ENCODE results near the gene KCNK18. TPM values are rescaled to one million over a fixed set of nuclear protein-coding genes. Genes with fewer than 3 reads are reported as not detected.

The KCNK18 gene
- total and polyA plus RNA-seq, 2 experiments from 2014 or later = not detected

DNA sequence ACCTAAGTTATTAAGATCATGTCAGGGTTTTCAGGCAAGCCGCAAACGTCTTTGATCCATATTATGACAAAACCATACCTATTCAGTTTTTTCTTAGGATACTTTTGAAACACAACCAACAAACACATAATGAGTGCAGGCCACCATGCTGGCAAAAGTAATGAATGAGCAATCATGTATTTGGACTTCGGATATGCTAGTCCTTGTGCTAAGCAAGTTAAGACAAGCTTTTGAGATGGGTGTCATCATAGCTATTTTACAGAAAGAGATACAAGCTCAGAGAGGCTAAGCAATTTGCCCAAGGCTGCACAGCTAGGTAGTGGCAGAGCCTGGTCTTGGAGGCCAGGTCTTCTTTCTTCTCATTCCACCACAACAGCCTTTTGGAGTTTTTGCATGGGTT lies 12.5 kb upstream of the KCNK18 start:
- Histone ChIP-seq H3K4me2 (no peak overlapping the region), H4K20me1 (replicated peaks; ENCODE audit: insufficient read depth) (no peaks in the 10 kb centered on the region), H3K27me3 (ENCODE audit: insufficient read depth) (no peaks in the 10 kb centered on the region), H3K9me2 (ENCODE audit: insufficient read depth) (no peaks in the 10 kb centered on the region), H2AFZ (no peak overlapping the region), H3K27ac (ENCODE audit: low read depth) (no peak overlapping the region), H3K4me3 (no peak overlapping the region), H3K79me2 (replicated peaks; ENCODE audit: insufficient read depth) (no peaks in the 10 kb centered on the region), H3K4me1 (ENCODE audit: insufficient read depth) (no peaks in the 10 kb centered on the region), H3K36me3 (ENCODE audit: insufficient read depth) (no peaks in the 10 kb centered on the region), H3F3A (replicated peaks; ENCODE audit: low read depth) (no peaks in the 10 kb centered on the region)
- peaks cover 9% of the 10 kb centered on the region; the same call in 2 of the 3 replicates for H3K36me3 Mint-ChIP-seq (ENCODE audit: low read depth)
- peaks cover 3% of the 10 kb centered on the region; the same call in 1 of the 3 replicates for H3K4me1 Mint-ChIP-seq
- no peak overlapping the region for H3K27ac Mint-ChIP-seq
- DNase-seq (ENCODE audit: low spot score) = no peak
- H3K4me3 Mint-ChIP-seq = no peak overlapping the region
- no peak for ATAC-seq
- no peak for TF ChIP-seq CREB1 (CRISPR knock-in tag; IDR thresholded peaks at IDR 0.05; ENCODE audit: low read depth)
- TF ChIP-seq, protein P1, sequence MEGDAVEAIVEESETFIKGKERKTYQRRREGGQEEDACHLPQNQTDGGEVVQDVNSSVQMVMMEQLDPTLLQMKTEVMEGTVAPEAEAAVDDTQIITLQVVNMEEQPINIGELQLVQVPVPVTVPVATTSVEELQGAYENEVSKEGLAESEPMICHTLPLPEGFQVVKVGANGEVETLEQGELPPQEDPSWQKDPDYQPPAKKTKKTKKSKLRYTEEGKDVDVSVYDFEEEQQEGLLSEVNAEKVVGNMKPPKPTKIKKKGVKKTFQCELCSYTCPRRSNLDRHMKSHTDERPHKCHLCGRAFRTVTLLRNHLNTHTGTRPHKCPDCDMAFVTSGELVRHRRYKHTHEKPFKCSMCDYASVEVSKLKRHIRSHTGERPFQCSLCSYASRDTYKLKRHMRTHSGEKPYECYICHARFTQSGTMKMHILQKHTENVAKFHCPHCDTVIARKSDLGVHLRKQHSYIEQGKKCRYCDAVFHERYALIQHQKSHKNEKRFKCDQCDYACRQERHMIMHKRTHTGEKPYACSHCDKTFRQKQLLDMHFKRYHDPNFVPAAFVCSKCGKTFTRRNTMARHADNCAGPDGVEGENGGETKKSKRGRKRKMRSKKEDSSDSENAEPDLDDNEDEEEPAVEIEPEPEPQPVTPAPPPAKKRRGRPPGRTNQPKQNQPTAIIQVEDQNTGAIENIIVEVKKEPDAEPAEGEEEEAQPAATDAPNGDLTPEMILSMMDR (conservative IDR thresholded peaks at IDR 0.05; ENCODE audit: low read depth in 2 of 2) = no peak
- TF ChIP-seq ZNF114 (CRISPR knock-in tag; IDR thresholded peaks at IDR 0.05) = no peak
- TF ChIP-seq STAT1 (IDR thresholded peaks at IDR 0.05; ENCODE audit: unreplicated experiment) = no peak
- no peak for TF ChIP-seq EZH2 (IDR thresholded peaks at IDR 0.05; ENCODE audit: low read depth, unreplicated experiment)
- TF ChIP-seq ZNF331 (CRISPR knock-in tag; IDR thresholded peaks at IDR 0.05; ENCODE audit: low read depth) = no peak
- no peak for TF ChIP-seq POLR2AphosphoS5 (IDR thresholded peaks at IDR 0.05; ENCODE audit: low read depth)
- TF ChIP-seq, protein P2, sequence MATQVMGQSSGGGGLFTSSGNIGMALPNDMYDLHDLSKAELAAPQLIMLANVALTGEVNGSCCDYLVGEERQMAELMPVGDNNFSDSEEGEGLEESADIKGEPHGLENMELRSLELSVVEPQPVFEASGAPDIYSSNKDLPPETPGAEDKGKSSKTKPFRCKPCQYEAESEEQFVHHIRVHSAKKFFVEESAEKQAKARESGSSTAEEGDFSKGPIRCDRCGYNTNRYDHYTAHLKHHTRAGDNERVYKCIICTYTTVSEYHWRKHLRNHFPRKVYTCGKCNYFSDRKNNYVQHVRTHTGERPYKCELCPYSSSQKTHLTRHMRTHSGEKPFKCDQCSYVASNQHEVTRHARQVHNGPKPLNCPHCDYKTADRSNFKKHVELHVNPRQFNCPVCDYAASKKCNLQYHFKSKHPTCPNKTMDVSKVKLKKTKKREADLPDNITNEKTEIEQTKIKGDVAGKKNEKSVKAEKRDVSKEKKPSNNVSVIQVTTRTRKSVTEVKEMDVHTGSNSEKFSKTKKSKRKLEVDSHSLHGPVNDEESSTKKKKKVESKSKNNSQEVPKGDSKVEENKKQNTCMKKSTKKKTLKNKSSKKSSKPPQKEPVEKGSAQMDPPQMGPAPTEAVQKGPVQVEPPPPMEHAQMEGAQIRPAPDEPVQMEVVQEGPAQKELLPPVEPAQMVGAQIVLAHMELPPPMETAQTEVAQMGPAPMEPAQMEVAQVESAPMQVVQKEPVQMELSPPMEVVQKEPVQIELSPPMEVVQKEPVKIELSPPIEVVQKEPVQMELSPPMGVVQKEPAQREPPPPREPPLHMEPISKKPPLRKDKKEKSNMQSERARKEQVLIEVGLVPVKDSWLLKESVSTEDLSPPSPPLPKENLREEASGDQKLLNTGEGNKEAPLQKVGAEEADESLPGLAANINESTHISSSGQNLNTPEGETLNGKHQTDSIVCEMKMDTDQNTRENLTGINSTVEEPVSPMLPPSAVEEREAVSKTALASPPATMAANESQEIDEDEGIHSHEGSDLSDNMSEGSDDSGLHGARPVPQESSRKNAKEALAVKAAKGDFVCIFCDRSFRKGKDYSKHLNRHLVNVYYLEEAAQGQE (IDR thresholded peaks at IDR 0.05; ENCODE audit: unreplicated experiment) = no peak
- TF ChIP-seq EZH2phosphoT487 (IDR thresholded peaks at IDR 0.05; ENCODE audit: unreplicated experiment) = no peak
- TF ChIP-seq, protein P3, sequence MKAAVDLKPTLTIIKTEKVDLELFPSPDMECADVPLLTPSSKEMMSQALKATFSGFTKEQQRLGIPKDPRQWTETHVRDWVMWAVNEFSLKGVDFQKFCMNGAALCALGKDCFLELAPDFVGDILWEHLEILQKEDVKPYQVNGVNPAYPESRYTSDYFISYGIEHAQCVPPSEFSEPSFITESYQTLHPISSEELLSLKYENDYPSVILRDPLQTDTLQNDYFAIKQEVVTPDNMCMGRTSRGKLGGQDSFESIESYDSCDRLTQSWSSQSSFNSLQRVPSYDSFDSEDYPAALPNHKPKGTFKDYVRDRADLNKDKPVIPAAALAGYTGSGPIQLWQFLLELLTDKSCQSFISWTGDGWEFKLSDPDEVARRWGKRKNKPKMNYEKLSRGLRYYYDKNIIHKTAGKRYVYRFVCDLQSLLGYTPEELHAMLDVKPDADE (IDR thresholded peaks at IDR 0.05) = no peak
- no peak for TF ChIP-seq NANOG (IDR thresholded peaks at IDR 0.05; ENCODE audit: borderline replicate concordance)
- TF ChIP-seq ZNF462 (CRISPR knock-in tag; IDR thresholded peaks at IDR 0.05) = no peak
- TF ChIP-seq JUNB (IDR thresholded peaks at IDR 0.05; ENCODE audit: unreplicated experiment) = no peak
- H3K9me3 Mint-ChIP-seq = peaks cover 22% of the 10 kb centered on the region
- H3K27me3 Mint-ChIP-seq (ENCODE audit: insufficient read depth, low read depth, poor library complexity) = peaks cover 1% of the 10 kb centered on the region
